Peyer's patch (tissue), 4 donors: ENCODE results near the gene DPF1. TPM values are rescaled to one million over a fixed set of nuclear protein-coding genes. Genes with fewer than 3 reads are reported as not detected.

Source experiments
- DNase-seq, 3 donors: peaks; one replicate each; pipeline ENCODE4 v3.0.0-alpha.2; 2017 to 2019
- H3K27ac ChIP-seq, 4 donors: fragments of 200-600 bp; sonication (generic); one replicate each; pipeline ENCODE4 v1.5.1; 2016 to 2019
- H3K27me3 ChIP-seq, 2 donors: fragments of 200-600 bp; sonication (generic); one replicate each; pipeline ENCODE4 v1.5.1; 2019
- H3K36me3 ChIP-seq, 3 donors: fragments of 200-600 bp; sonication (generic); one replicate each; pipeline ENCODE4 v1.5.1; 2016 to 2019
- H3K4me1 ChIP-seq, 4 donors: fragments of 200-600 bp; sonication (generic); one replicate each; pipeline ENCODE4 v1.5.1; 2016 to 2019
- H3K4me3 ChIP-seq, 4 donors: fragments of 200-600 bp; sonication (generic); 1 replicate in 3 of 4; 2 replicates in 1 of 4; pipeline ENCODE4 v1.5.1; 2016 to 2019; ENCODE audit warnings: mild to moderate bottlenecking in 1 of 4
- H3K9me3 ChIP-seq, 4 donors: fragments of 200-600 bp; sonication (generic); one replicate each; pipeline ENCODE4 v1.5.1; 2016 to 2019; ENCODE audit warnings: mild to moderate bottlenecking in 1 of 4
- POLR2A ChIP-seq, 2 donors: fragments of 450-650 bp; IDR thresholded peaks; one replicate each; pipeline ENCODE4 v1.5.1; 2017; ENCODE audit warnings: antibody characterized with exemption in 2 of 2, mild to moderate bottlenecking in 2 of 2, moderate library complexity in 2 of 2
- total RNA-seq, 4 donors: library from RNA; depleted of rRNA; stranded (reverse); fragments of >200 nt; gene quantifications; one replicate each; pipeline ENCODE4 v1.1.0, GENCODE V29; 2016
- TF ChIP-seq, protein P1 (sequence below), 6 experiments: fragments of 450-650 bp in 4 of 6; fragments of 200-600 bp in 2 of 6; sonication (generic) in 1 of 6; IDR thresholded peaks; one replicate each; pipeline ENCODE4 v1.5.1; 2017 to 2019; ENCODE audit warnings: antibody characterized with exemption in 6 of 6, mild to moderate bottlenecking in 3 of 6, moderate library complexity in 1 of 6

The DPF1 gene
- total RNA-seq, 4 donors from 2014 or later: not detected

DNA sequence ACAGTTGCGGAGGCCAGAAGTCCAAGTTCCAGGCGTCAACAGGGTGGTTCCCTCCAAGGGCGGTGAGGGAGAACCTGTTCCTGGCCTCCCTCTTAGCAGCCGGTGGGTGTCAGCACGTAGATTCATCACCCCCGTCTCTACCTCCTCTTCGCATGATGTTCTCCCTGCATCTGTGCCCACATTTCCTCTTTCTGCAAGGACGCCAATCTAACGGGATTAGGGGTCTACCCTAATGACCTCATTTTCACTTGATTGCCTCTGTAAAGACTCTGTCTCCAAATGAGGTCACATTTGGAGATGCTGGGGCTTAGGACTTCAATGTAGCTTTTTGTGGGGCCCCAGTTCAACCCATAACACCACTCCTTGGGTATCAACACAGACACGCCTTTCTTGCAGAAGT, 38.5 kb downstream of the DPF1 start:
- Histone ChIP-seq H3K9me3 (no peaks in the 10 kb centered on the region), H3K36me3 (peaks cover 0 to 50% (median 0%) of the 10 kb centered on the region in 3 donors), H3K27ac (no peak overlapping the region), H3K4me1 (no peaks in the 10 kb centered on the region), H3K27me3 (no peaks in the 10 kb centered on the region), H3K4me3 (no peak overlapping the region)
- TF ChIP-seq POLR2A (IDR thresholded peaks at IDR 0.05): no peak
- TF ChIP-seq, protein P1, sequence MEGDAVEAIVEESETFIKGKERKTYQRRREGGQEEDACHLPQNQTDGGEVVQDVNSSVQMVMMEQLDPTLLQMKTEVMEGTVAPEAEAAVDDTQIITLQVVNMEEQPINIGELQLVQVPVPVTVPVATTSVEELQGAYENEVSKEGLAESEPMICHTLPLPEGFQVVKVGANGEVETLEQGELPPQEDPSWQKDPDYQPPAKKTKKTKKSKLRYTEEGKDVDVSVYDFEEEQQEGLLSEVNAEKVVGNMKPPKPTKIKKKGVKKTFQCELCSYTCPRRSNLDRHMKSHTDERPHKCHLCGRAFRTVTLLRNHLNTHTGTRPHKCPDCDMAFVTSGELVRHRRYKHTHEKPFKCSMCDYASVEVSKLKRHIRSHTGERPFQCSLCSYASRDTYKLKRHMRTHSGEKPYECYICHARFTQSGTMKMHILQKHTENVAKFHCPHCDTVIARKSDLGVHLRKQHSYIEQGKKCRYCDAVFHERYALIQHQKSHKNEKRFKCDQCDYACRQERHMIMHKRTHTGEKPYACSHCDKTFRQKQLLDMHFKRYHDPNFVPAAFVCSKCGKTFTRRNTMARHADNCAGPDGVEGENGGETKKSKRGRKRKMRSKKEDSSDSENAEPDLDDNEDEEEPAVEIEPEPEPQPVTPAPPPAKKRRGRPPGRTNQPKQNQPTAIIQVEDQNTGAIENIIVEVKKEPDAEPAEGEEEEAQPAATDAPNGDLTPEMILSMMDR (IDR thresholded peaks at IDR 0.05): no peak
- no peak for DNase-seq

DNA sequence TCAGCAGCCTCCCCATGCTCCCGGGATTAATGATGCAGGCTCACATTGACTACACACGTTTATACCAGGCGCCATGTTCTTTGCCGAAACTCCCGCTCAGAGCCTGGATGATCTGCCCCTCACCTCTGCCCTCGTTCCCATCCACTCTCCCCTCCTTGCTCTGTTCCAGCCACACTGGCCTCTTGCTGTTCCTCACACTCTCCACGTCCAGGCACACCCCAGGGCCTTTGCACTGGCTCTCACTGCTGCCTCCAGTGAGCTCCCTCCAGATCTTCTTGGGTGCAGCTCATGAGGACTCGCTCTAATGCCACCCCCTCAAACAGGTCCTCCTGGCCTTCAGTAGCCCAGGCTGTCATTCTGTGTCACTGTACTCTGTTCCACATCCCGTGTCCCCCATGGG, 39.2 kb downstream of the DPF1 start:
- peaks cover 0 to 2% (median 0%) of the 10 kb centered on the region in 4 donors for H3K9me3 ChIP-seq
- TF ChIP-seq, protein P1 (IDR thresholded peaks at IDR 0.05): no peak
- no peak for TF ChIP-seq POLR2A (IDR thresholded peaks at IDR 0.05)
- H3K4me1 ChIP-seq: no peaks in the 10 kb centered on the region
- no peak overlapping the region for H3K4me3 ChIP-seq
- no peak overlapping the region for H3K27ac ChIP-seq
- no peak for DNase-seq
- H3K27me3 ChIP-seq: no peaks in the 10 kb centered on the region
- peaks cover 0 to 52% (median 0%) of the 10 kb centered on the region in 3 donors for H3K36me3 ChIP-seq

DNA sequence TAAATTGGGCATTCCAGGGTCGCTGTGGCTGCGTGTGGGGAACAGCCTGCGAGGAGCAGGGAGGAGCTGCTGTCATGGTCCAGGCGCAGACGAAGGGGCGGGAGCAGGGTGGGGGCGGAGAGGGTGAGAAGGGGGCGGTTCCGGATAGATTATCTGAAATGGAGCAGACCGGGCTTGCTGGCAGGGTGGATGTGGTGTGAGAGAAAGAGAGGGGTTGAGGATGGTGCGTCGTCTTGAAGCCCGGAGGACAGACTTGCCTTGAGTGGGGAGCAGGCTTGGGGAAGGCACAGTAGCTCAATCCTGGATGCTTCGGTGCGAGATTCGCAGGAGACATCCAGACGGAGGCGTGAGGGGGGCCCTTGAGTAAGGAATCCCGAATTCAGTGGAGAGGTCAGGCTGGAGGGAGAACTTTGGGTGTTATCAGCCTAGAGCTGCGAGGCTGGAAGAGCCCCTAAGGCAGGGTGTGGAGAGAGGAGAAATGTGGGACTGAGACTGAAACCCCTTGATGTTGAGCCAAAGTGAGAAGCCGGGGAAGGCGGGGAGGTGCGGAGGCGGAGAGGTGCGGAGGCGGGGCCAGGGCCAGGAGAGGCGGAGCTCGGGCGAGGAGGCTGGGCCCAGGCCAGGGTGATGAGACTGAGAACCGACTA, 40.6 kb downstream of the DPF1 start:
- Histone ChIP-seq H3K4me1 (no peaks in the 10 kb centered on the region), H3K9me3 (peaks cover 0 to 9% (median 0%) of the 10 kb centered on the region in 4 donors), H3K4me3 (peak overlapping the region in 2 of 4 donors; percentile 15 to 30), H3K36me3 (peaks cover 0 to 56% (median 0%) of the 10 kb centered on the region in 3 donors), H3K27ac (no peak overlapping the region), H3K27me3 (no peaks in the 10 kb centered on the region)
- TF ChIP-seq, protein P1 (IDR thresholded peaks at IDR 0.05): no peak
- TF ChIP-seq POLR2A (IDR thresholded peaks at IDR 0.05): no peak
- DNase-seq: no peak

DNA sequence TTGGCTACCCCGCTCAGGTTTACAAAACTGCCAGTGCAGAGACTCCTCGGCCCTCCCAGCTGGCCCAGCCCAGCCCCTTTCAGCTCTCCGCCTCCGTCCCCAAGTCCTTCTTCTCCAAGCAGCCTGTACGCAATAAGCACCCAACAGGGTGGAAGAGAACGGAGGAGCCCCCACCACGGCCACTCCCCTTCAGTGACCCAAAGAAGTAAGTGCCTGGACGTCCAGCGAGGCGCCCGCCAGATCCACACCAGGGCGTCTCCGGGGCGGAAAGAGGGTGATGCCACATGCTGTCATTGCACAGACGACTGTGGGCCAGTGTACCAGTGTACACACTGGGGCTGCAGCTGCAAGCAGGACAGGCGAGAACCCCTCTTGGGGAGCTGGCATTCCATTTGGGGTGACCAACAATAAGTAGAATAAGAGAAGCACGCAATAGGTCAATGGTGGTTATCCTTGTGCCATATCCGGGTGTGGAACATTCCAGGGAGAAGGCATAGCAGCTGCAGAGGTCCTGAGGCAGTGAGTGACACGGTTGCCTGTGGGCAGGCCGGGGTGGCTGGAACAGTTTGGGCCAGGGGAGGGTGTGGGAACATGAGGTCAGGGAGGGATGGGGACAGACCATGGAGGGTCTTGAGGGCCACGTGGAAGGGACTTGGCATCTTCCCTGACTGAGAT, 41.3 kb downstream of the DPF1 start:
- Histone ChIP-seq H3K27me3 (no peaks in the 10 kb centered on the region), H3K9me3 (peaks cover 0 to 9% (median 0%) of the 10 kb centered on the region in 4 donors), H3K36me3 (peaks cover 0 to 63% (median 0%) of the 10 kb centered on the region in 3 donors), H3K4me1 (no peaks in the 10 kb centered on the region), H3K4me3 (no peak overlapping the region), H3K27ac (no peak overlapping the region)
- no peak for DNase-seq
- TF ChIP-seq POLR2A (IDR thresholded peaks at IDR 0.05): no peak
- TF ChIP-seq, protein P1 (IDR thresholded peaks at IDR 0.05): no peak

DNA sequence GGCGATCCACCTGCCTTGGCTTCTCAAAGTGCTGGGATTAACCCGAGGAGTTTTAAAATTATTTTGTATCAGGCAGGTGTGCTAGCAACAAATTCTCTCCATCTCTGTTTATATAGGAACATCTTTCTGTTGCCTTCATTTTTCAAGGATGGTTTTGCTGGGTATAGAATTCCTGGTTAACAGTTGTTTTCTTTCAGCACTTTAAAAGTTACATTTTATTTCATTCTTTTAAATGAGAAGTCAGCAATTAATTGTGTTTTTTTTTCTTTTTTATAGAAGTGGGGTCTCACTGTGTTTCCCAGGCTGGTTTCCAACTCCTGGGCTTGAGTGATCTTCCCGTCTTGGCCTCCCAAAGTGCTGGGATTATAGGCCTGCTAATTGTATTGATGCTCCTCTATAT, 44.0 kb downstream of the DPF1 start:
- no peak overlapping the region for H3K4me3 ChIP-seq
- no peak for DNase-seq
- no peaks in the 10 kb centered on the region for H3K27me3 ChIP-seq
- peaks cover 0 to 9% (median 0%) of the 10 kb centered on the region in 4 donors for H3K9me3 ChIP-seq
- no peaks in the 10 kb centered on the region for H3K4me1 ChIP-seq
- TF ChIP-seq POLR2A (IDR thresholded peaks at IDR 0.05): no peak
- TF ChIP-seq, protein P1 (IDR thresholded peaks at IDR 0.05): no peak
- H3K27ac ChIP-seq: no peak overlapping the region
- peaks cover 0 to 62% (median 0%) of the 10 kb centered on the region in 3 donors for H3K36me3 ChIP-seq
